Hepatocyte (in vitro differentiated cells): Measurements from ENCODE around the gene RCVRN.

Experiments
- EZH2 ChIP-seq: fragments of 200-600 bp; sonication (generic); IDR thresholded peaks from 2 replicates; pipeline ENCODE4 v1.6.1; 2016; ENCODE audit warnings: antibody characterized with exemption, mild to moderate bottlenecking, borderline replicate concordance
- EZH2phosphoT487 ChIP-seq: fragments of 200-600 bp; sonication (generic); IDR thresholded peaks from one replicate; pipeline ENCODE4 v1.6.1; 2018; ENCODE audit warnings: antibody characterized with exemption, mild to moderate bottlenecking, low read depth, moderate library complexity; ENCODE audit not compliant: unreplicated experiment, severe bottlenecking
- TF ChIP-seq, protein P1 (sequence below): fragments of 200-600 bp; sonication (generic); IDR thresholded peaks from 2 replicates; pipeline ENCODE4 v1.5.1; 2016; ENCODE audit warnings: antibody characterized with exemption, mild to moderate bottlenecking; ENCODE audit not compliant: poor library complexity

DNA sequence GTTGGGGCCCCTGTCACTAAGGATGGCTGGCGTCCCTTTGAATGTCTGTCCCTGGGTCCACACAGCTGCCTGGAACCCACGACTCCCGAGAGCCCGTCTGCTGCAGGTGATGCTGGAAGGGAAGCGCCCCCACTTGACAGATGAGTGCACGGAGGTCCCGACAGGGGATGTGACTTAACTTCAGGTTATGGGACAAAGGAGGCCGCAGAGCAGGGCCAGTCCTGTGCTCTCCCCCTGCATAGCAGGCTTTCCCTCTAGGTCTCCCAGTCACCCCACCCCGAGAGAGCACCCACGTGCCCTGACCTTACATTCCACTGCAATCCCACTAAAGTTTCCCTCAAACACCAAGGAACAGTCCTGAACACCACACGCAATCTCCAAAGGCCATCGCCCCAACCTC lies 6.0 kb upstream of the RCVRN start:
- TF ChIP-seq, protein P1, sequence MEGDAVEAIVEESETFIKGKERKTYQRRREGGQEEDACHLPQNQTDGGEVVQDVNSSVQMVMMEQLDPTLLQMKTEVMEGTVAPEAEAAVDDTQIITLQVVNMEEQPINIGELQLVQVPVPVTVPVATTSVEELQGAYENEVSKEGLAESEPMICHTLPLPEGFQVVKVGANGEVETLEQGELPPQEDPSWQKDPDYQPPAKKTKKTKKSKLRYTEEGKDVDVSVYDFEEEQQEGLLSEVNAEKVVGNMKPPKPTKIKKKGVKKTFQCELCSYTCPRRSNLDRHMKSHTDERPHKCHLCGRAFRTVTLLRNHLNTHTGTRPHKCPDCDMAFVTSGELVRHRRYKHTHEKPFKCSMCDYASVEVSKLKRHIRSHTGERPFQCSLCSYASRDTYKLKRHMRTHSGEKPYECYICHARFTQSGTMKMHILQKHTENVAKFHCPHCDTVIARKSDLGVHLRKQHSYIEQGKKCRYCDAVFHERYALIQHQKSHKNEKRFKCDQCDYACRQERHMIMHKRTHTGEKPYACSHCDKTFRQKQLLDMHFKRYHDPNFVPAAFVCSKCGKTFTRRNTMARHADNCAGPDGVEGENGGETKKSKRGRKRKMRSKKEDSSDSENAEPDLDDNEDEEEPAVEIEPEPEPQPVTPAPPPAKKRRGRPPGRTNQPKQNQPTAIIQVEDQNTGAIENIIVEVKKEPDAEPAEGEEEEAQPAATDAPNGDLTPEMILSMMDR = no peak
- TF ChIP-seq EZH2 (no peak), EZH2phosphoT487 (no peak)
